ENCODE measurements around the gene ATP5F1C.

ATP5F1C gene

DNA sequence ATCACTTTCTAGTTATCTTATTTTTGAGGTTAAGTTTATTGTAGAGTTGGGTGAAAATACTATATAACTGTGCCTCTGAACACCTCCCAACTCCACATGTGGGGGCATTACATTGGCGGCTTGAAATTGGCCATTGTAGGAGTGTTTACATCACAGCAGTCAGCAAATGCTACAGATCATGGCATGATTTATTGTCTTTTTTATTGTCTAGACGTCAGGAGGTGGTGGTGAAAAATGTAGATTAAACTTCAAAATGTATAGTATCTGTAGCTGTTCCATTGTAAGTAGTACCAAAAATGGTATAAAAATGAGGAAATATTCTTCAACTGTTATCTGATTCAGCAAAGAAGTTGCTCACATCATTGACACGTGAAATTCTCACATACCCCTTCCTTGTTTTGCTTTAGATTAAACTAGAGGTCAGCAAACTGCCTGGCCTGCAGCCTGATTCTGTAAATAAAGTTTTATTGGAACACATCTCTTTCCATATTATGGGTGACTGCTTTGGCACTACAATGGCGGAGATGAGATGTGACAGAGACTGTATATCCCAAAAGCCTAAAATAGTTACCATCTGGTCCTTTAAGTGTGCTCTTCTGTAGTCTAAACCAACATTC is 65.4 kb downstream of the ATP5F1C start:
- DNase-seq, result no peak

DNA sequence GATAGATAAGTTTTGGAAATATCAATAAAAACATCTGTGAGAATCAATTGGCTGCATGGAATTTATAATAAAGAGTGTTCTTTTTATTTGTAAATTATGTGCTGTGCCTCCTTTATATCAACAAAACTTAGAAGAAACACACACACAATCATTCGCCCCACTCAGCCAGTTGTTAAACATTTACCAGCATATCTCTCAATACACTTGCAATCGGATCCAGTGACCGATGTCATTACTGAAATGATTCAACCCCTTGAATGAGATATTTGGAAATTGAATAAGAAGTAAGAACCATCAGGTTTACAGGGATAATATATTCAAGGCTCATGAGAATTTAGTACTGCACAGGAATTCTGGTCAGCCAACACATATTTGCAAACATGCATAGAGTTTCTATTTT is 65.9 kb downstream of the ATP5F1C start:
- DNase-seq, result no peak

DNA sequence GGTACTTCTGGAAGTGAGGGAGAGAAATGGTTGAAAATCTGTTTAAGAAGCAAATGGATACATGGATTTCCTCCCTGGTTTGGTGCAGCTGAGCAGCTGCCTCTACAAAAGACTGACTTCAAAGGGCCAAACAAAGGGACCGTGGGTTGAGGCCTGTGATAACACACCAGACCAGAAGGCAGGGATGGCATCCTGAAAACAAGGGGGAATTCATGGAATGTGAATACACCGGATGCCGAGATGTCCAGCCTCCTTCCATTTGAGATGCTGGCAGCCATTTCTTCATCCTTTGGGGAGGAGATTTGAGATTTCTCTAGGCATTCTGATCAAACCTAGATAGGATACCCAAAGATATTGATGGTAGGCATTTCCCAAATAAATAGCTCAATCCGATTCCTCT is 67.2 kb downstream of the ATP5F1C start:
- DNase-seq, result no peak

- DNase-seq, result no peak
Measured at GRCh38 chr10:7856678-7857077, 68.7 kb downstream of the ATP5F1C start.

DNA sequence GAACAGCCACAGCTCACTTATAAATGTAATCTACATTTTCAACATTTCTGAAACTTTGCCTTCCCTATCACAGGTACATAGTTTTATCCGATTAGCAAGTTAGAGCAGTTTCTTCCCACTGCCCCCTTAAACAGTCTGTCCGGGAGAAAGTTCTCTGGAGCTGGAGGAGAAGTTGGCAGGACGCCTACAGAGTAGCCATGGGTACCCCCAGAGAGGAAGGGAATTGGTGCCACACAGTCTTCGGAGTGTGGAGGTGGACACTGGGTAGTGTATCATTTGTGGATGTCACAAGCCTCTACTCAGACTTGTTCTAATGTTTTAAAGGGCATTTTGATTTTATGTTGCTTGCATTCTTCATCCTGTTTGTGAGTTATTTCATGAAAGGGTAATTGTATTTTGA is 69.3 kb downstream of the ATP5F1C start:
- DNase-seq, result no peak

Measured in MV-4-11 (cell line).